PFSK-1 (cell line): ENCODE data around the gene NOXA1.

ENCODE experiments used
- FOXP2 ChIP-seq: optimal IDR thresholded peaks from 2 replicates; pipeline ENCODE3; 2011; ENCODE audit warnings: borderline replicate concordance, control low read depth, inconsistent platforms; ENCODE audit not compliant: insufficient read depth; ENCODE audit errors: extremely low read length, extremely low read depth
- POLR2AphosphoS5 ChIP-seq: IDR thresholded peaks from 2 replicates; pipeline ENCODE4 v1.6.1; 2012; ENCODE audit warnings: low read depth, mild to moderate bottlenecking, control low read depth, low read length, moderate library complexity
- SIN3A ChIP-seq: IDR thresholded peaks from 2 replicates; pipeline ENCODE4 v1.6.1; 2012; ENCODE audit warnings: mild to moderate bottlenecking, low read length, moderate library complexity, borderline replicate concordance; ENCODE audit not compliant: insufficient read depth
- TAF1 ChIP-seq: IDR thresholded peaks from 2 replicates; pipeline ENCODE4 v1.6.1; 2012; ENCODE audit warnings: low read length, control low read depth, borderline replicate concordance; ENCODE audit not compliant: insufficient read depth
- TF ChIP-seq, protein P1 (sequence below), 2 experiments: IDR thresholded peaks; 2 replicates each; pipeline versions ENCODE4 v1.6.1 to v1.8.0; 2011 to 2012; ENCODE audit warnings: low read depth in 2 of 2, low read length in 2 of 2, control low read depth in 1 of 2, inconsistent platforms in 1 of 2, mild to moderate bottlenecking in 1 of 2, moderate library complexity in 1 of 2; ENCODE audit not compliant: insufficient read depth in 1 of 2

NOXA1 gene

GRCh38 chr9:137381501-137382443, 41.4 kb upstream of the NOXA1 start:
- TF ChIP-seq TAF1 (no peak), FOXP2 (no peak)

DNA sequence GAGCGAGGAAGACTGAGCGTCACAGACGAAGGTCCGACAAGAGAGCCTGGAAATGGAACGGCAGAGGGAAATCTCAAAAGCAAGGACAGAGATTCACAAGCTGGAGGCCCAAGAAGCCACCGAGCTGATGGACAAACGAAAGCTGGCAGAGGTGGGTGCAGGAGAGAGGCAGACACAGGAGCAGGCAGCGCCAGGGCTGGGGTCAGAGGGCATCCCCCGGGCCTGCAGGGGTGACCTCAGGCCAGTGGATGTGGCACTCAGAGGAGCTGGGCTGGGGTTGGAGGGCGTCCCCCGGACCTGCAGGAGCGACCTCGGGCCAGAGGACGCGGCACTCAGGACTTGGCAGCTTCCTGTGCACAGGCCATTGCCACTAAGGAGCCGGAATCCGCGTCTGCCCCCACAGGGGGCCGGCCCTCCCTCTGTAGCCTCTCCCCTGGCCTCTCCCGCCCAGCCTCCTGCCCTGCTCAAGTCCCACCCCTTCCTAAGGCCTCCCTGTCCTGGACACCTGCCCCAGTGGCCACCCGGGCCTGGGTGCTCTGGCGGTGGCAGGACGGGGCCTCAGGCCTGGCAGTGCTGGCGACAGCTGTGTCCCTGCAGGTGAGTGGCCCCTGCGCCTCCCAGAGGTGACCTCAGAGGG, 40.6 kb upstream of the NOXA1 start:
- TF ChIP-seq SIN3A (no peak), TAF1 (no peak), POLR2AphosphoS5 (no peak), FOXP2 (no peak)
- TF ChIP-seq, protein P1, sequence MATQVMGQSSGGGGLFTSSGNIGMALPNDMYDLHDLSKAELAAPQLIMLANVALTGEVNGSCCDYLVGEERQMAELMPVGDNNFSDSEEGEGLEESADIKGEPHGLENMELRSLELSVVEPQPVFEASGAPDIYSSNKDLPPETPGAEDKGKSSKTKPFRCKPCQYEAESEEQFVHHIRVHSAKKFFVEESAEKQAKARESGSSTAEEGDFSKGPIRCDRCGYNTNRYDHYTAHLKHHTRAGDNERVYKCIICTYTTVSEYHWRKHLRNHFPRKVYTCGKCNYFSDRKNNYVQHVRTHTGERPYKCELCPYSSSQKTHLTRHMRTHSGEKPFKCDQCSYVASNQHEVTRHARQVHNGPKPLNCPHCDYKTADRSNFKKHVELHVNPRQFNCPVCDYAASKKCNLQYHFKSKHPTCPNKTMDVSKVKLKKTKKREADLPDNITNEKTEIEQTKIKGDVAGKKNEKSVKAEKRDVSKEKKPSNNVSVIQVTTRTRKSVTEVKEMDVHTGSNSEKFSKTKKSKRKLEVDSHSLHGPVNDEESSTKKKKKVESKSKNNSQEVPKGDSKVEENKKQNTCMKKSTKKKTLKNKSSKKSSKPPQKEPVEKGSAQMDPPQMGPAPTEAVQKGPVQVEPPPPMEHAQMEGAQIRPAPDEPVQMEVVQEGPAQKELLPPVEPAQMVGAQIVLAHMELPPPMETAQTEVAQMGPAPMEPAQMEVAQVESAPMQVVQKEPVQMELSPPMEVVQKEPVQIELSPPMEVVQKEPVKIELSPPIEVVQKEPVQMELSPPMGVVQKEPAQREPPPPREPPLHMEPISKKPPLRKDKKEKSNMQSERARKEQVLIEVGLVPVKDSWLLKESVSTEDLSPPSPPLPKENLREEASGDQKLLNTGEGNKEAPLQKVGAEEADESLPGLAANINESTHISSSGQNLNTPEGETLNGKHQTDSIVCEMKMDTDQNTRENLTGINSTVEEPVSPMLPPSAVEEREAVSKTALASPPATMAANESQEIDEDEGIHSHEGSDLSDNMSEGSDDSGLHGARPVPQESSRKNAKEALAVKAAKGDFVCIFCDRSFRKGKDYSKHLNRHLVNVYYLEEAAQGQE (IDR thresholded peaks at IDR 0.05; ENCODE audit: insufficient read depth in 1 of 2, low read depth in 2 of 2, low read length in 2 of 2): no peak

DNA sequence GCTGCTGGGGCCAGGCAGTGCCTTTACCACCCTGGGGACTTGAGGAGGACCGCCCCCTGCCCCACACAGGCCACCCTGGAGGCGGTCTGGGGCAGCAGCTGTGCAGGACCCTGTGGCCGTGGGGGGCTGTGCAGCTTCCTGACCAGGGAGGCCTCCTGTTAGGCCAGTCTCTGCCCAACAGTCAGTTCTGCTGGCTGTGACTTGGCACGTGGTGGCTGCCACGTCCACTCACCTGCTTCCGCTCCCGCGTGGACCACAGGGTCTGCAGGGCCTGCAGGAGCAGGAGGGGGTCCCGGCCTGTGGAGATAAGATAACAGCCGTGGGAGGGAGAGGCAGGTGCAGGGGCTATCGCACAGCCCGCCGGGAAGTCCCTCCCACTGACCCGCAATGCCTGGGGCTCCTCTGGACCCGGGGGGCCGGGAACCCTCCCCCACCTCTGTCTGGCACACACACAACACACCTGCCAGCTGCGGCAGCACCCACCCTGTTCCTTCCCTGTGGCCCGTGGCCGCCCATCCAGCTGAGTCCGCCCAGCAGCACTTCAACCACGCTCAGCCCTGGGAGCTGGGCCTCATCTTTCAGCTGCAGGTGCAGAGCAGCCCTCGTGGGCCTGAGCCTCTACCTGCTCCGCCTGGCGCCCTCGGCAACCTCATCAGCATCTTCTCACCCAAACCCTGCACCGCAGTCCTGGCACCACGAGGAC, 40.0 kb upstream of the NOXA1 start:
- TF ChIP-seq, protein P1 (IDR thresholded peaks at IDR 0.05; ENCODE audit: insufficient read depth in 1 of 2, low read depth in 2 of 2, low read length in 2 of 2): no peak
- no peak for TF ChIP-seq FOXP2
- TF ChIP-seq TAF1: no peak
- no peak for TF ChIP-seq SIN3A
- TF ChIP-seq POLR2AphosphoS5: no peak

- TF ChIP-seq SIN3A (no peak), TAF1 (no peak), FOXP2 (no peak), POLR2AphosphoS5 (no peak)
- TF ChIP-seq, protein P1 (IDR thresholded peaks at IDR 0.05; ENCODE audit: insufficient read depth in 1 of 2, low read depth in 2 of 2, low read length in 2 of 2): no peak
Measured at GRCh38 chr9:137383784-137384756, 39.1 kb upstream of the NOXA1 start.
